NCI-H1436 (cell line): Measurements from ENCODE around the gene GRPR.
"Not testable (repeated sequence)": the region's sequence is repeated elsewhere in the genome, so short reads cannot be mapped to it uniquely, and the experiment has no call there.

Source experiments
- DNase-seq: peaks from one replicate; lab custom pipeline; 2025; lab: John Stamatoyannopoulos, UW

GRPR gene

GRCh38 chrX:16183843-16184242 is 60.5 kb downstream of the GRPR start:
- DNase-seq = not testable (repeated sequence)

GRCh38 chrX:16185725-16186136 is 62.4 kb downstream of the GRPR start:
- peak; percentile 26 for DNase-seq

- no peak for DNase-seq
Observed at GRCh38 chrX:16186380-16187007, 63.1 kb downstream of the GRPR start.

- DNase-seq = no peak
Observed at GRCh38 chrX:16187024-16187760, 63.8 kb downstream of the GRPR start.

GRCh38 chrX:16188687-16189086 is 65.3 kb downstream of the GRPR start:
- peak; percentile 30 for DNase-seq

- no peak for DNase-seq
Observed at GRCh38 chrX:16191605-16192004, 68.2 kb downstream of the GRPR start.

- DNase-seq = no peak
Observed at GRCh38 chrX:16196829-16197228, 73.5 kb downstream of the GRPR start.

- DNase-seq = no peak
Observed at GRCh38 chrX:16199343-16199742, 76.0 kb downstream of the GRPR start.

- DNase-seq = no peak
Observed at GRCh38 chrX:16202943-16203342, 79.6 kb downstream of the GRPR start.
